ENCODE results near the gene CHID1.

Gene CHID1

GRCh38 chr11:910044-910588 is 494 bp downstream of the CHID1 start:
- TF ChIP-seq CTCF (IDR thresholded peaks at IDR 0.05; ENCODE audit: insufficient read depth, missing control alignments) = no peak
- no peak for FAIRE-seq
- no peak for DNase-seq (ENCODE audit: insufficient read length, low spot score)

GRCh38 chr11:909406-909805 is 1.2 kb downstream of the CHID1 start:
- FAIRE-seq (no peak), DNase-seq (ENCODE audit: insufficient read length, low spot score) (no peak)
- TF ChIP-seq CTCF (IDR thresholded peaks at IDR 0.05; ENCODE audit: insufficient read depth, missing control alignments) = no peak

- no peak for TF ChIP-seq CTCF (IDR thresholded peaks at IDR 0.05; ENCODE audit: insufficient read depth, missing control alignments)
- FAIRE-seq (no peak), DNase-seq (ENCODE audit: insufficient read length, low spot score) (no peak)
Measured at GRCh38 chr11:908273-908672, 2.3 kb downstream of the CHID1 start.

GRCh38 chr11:907668-908067 is 2.9 kb downstream of the CHID1 start:
- TF ChIP-seq CTCF (IDR thresholded peaks at IDR 0.05; ENCODE audit: insufficient read depth, missing control alignments) = no peak
- FAIRE-seq (no peak), DNase-seq (ENCODE audit: insufficient read length, low spot score) (no peak)

- FAIRE-seq (no peak), DNase-seq (ENCODE audit: insufficient read length, low spot score) (no peak)
- no peak for TF ChIP-seq CTCF (IDR thresholded peaks at IDR 0.05; ENCODE audit: insufficient read depth, missing control alignments)
Measured at GRCh38 chr11:905952-906351, 4.7 kb downstream of the CHID1 start.

- FAIRE-seq = no peak
- DNase-seq (ENCODE audit: insufficient read length, low spot score) = no peak
- no peak for TF ChIP-seq CTCF (IDR thresholded peaks at IDR 0.05; ENCODE audit: insufficient read depth, missing control alignments)
Measured at GRCh38 chr11:904380-904779, 6.2 kb downstream of the CHID1 start.

GRCh38 chr11:901452-902061 is 9.1 kb downstream of the CHID1 start:
- TF ChIP-seq CTCF (IDR thresholded peaks at IDR 0.05; ENCODE audit: insufficient read depth, missing control alignments) = no peak

More at GRCh38 chr11:901452-902061, 9.1 kb downstream of the CHID1 start:
- FAIRE-seq (no peak), DNase-seq (ENCODE audit: insufficient read length, low spot score) (no peak)

Data from D721Med (cell line).